Glomerular visceral epithelial cell (primary cell): ENCODE measurements around the gene ZNF528.

Experiments used
- DNase-seq: peaks from one replicate; pipeline ENCODE4 v3.0.0-alpha.2; 2016; ENCODE audit errors: extremely low spot score

The ZNF528 gene

GRCh38 chr19:52397310-52398080, at the start of gene ZNF528:
Gene ZNF528 (plus strand): TSS chr19:52397849. CDS start chr19:52402014, 4,165 bp downstream.
- peak; percentile 83 for DNase-seq

- DNase-seq: no peak
Measured at GRCh38 chr19:52351512-52351911, 46.1 kb upstream of the ZNF528 start.

- no peak for DNase-seq
Measured at GRCh38 chr19:52366414-52366824, 31.2 kb upstream of the ZNF528 start.

- DNase-seq: peak; percentile 54
Measured at GRCh38 chr19:52369559-52370340, 27.9 kb upstream of the ZNF528 start, which contains the start of gene ZNF880. Gene ZNF880 (plus strand): TSS chr19:52369923. CDS start chr19:52369966, 43 bp downstream.

GRCh38 chr19:52370341-52370710, 27.3 kb upstream of the ZNF528 start:
- no peak for DNase-seq

- no peak for DNase-seq
Measured at GRCh38 chr19:52391135-52391534, 6.5 kb upstream of the ZNF528 start.

GRCh38 chr19:52398081-52398441, 412 bp downstream of the ZNF528 start:
- peak; percentile 3 for DNase-seq

GRCh38 chr19:52410276-52410675, 12.6 kb downstream of the ZNF528 start:
- DNase-seq: no peak

GRCh38 chr19:52415711-52416110, 18.1 kb downstream of the ZNF528 start:
- DNase-seq: no peak

GRCh38 chr19:52428937-52429336, 31.3 kb downstream of the ZNF528 start, which contains the start of gene ZNF534:
Gene ZNF534 (plus strand): TSS chr19:52429148. CDS start chr19:52431475, 2,327 bp downstream.
- DNase-seq: no peak

GRCh38 chr19:52442179-52442578, 44.5 kb downstream of the ZNF528 start:
- no peak for DNase-seq

- no peak for DNase-seq
Measured at GRCh38 chr19:52444506-52444905, 46.9 kb downstream of the ZNF528 start.

GRCh38 chr19:52451241-52451640, 53.6 kb downstream of the ZNF528 start:
- DNase-seq: no peak

- DNase-seq: peak; percentile 25
Measured at GRCh38 chr19:52453324-52454094, 55.9 kb downstream of the ZNF528 start, which contains the start of gene ZNF578. Gene ZNF578 (plus strand): TSS chr19:52453553. CDS start chr19:52501846, 48,293 bp downstream.

- no peak for DNase-seq
Measured at GRCh38 chr19:52464798-52465470, 67.3 kb downstream of the ZNF528 start.
